ENCODE data around the gene GLOD5.

GRCh38 chrX:48721916-48722315, 39.6 kb upstream of the GLOD5 start:
- TF ChIP-seq ESRRA (IDR thresholded peaks at IDR 0.05; ENCODE audit: borderline replicate concordance, low read length) (no peak), POLR2A (IDR thresholded peaks at IDR 0.05; ENCODE audit: low read length) (no peak), CBX2 (IDR thresholded peaks at IDR 0.05; ENCODE audit: borderline replicate concordance, low read depth) (no peak), CTCF (IDR thresholded peaks at IDR 0.05) (no peak), RFX5 (IDR thresholded peaks at IDR 0.05) (no peak), EHMT2 (IDR thresholded peaks at IDR 0.05; ENCODE audit: low read depth) (no peak), MAX (IDR thresholded peaks at IDR 0.05) (no peak), RCOR1 (IDR thresholded peaks at IDR 0.05; ENCODE audit: low read depth, low read length) (no peak), CEBPB (IDR thresholded peaks at IDR 0.05) (no peak), EP300 (IDR thresholded peaks at IDR 0.05) (no peak)
